IMR-90 (cell line): ENCODE results near the gene ECHS1. TPM values are rescaled to one million over a fixed set of nuclear protein-coding genes. Genes with fewer than 3 reads are reported as not detected.

Source experiments
- ATAC-seq: fragments of 200-7000 bp; cut with Tn5 transposase; 2 replicates; pipeline ENCODE4 v1.9.1; 2020; ENCODE audit warnings: low read depth, mild to moderate bottlenecking, moderate library complexity
- BruUV-seq: library from RNA; stranded (reverse); fragments of 400-500 nt; replicated peaks from 2 replicates; lab custom pipeline; 2021; lab: Mats Ljungman, UMichigan
- CTCF ChIA-PET: fragments of 300-600 bp; formaldehyde crosslinking; extraction: SDS; loops from one replicate; lab custom pipeline; 2021; ENCODE audit warnings: antibody characterized with exemption; lab: Yijun Ruan, JAX
- POLR2A ChIA-PET: fragments of 300-600 bp; sonication (Branson Sonifier 250); formaldehyde crosslinking; loops from one replicate; lab custom pipeline; 2022; ENCODE audit warnings: antibody characterized with exemption; ENCODE audit not compliant: unreplicated experiment; lab: Charles Lee
- DNase-seq: peaks from one replicate; pipeline ENCODE4 v3.0.0; 2013
- H2AFZ ChIP-seq: replicated peaks from 2 replicates; pipeline ENCODE3; 2013; ENCODE audit warnings: low read length, mild to moderate bottlenecking; ENCODE audit not compliant: poor library complexity
- H2AK5ac ChIP-seq: 2 replicates; pipeline ENCODE4 v1.6.1; 2013; ENCODE audit warnings: low read depth, low read length, inconsistent platforms
- H2AK9ac ChIP-seq: replicated peaks from 2 replicates; pipeline ENCODE3; 2013; ENCODE audit warnings: mild to moderate bottlenecking, low read depth, low read length, moderate library complexity; ENCODE audit not compliant: poor library complexity
- H2BK120ac ChIP-seq: 2 replicates; pipeline ENCODE4 v1.6.1; 2013; ENCODE audit warnings: low read depth, low read length, inconsistent platforms
- H2BK15ac ChIP-seq: 3 replicates; pipeline ENCODE4 v1.6.1; 2013; ENCODE audit warnings: low read depth, low read length, inconsistent platforms
- H2BK20ac ChIP-seq: 2 replicates; pipeline ENCODE4 v1.6.1; 2013; ENCODE audit warnings: low read depth, mild to moderate bottlenecking, inconsistent platforms, low read length, moderate library complexity
- H2BK5ac ChIP-seq: 2 replicates; pipeline ENCODE4 v1.6.1; 2013; ENCODE audit warnings: mild to moderate bottlenecking, low read depth, low read length, inconsistent platforms; ENCODE audit not compliant: poor library complexity, severe bottlenecking
- H3K14ac ChIP-seq: replicated peaks from 2 replicates; pipeline ENCODE4 v1.6.1; 2013; ENCODE audit warnings: low read depth, low read length, inconsistent platforms
- H3K18ac ChIP-seq: 2 replicates; pipeline ENCODE4 v1.6.1; 2013; ENCODE audit warnings: low read depth, low read length, control low read depth
- H3K23ac ChIP-seq: 2 replicates; pipeline ENCODE4 v1.6.1; 2013; ENCODE audit warnings: low read depth, low read length, inconsistent platforms
- H3K27ac ChIP-seq: 2 replicates; pipeline ENCODE4 v1.5.1; 2013; ENCODE audit warnings: mild to moderate bottlenecking, control low read depth, low read length; ENCODE audit not compliant: insufficient read depth
- H3K27me3 ChIP-seq: 2 replicates; pipeline ENCODE4 v1.6.1; 2013; ENCODE audit warnings: low read length; ENCODE audit not compliant: control insufficient read depth, insufficient read depth
- H3K36me3 ChIP-seq: 2 replicates; pipeline ENCODE4 v1.6.1; 2013; ENCODE audit warnings: low read length, mixed read lengths; ENCODE audit not compliant: control insufficient read depth, insufficient read depth
- H3K4ac ChIP-seq: 2 replicates; pipeline ENCODE4 v1.6.1; 2013; ENCODE audit warnings: low read depth, low read length, inconsistent platforms
- H3K4me1 ChIP-seq: 2 replicates; pipeline ENCODE4 v1.6.1; 2013; ENCODE audit warnings: low read length, mixed read lengths; ENCODE audit not compliant: control insufficient read depth, insufficient read depth
- H3K4me2 ChIP-seq: 2 replicates; pipeline ENCODE4 v1.6.1; 2013; ENCODE audit warnings: low read depth, mild to moderate bottlenecking, control low read depth, low read length, moderate library complexity
- H3K4me3 ChIP-seq: 2 replicates; pipeline ENCODE4 v1.5.1; 2013; ENCODE audit warnings: low read depth, mild to moderate bottlenecking, control low read depth, low read length, moderate library complexity; ENCODE audit not compliant: insufficient read depth
- H3K56ac ChIP-seq: 2 replicates; pipeline ENCODE4 v1.6.1; 2013; ENCODE audit warnings: low read length, inconsistent platforms; ENCODE audit not compliant: insufficient read depth; ENCODE audit errors: extremely low read depth
- H3K79me1 ChIP-seq, 2 experiments: 2 replicates each; pipeline ENCODE4 v1.6.1; 2013; ENCODE audit warnings: low read length in 2 of 2, inconsistent platforms in 1 of 2, low read depth in 1 of 2
- H3K9ac ChIP-seq: 2 replicates; pipeline ENCODE4 v1.6.1; 2013; ENCODE audit warnings: low read depth, low read length, control low read depth
- H3K9me1 ChIP-seq: 2 replicates; pipeline ENCODE4 v1.6.1; 2013; ENCODE audit warnings: low read length, inconsistent platforms; ENCODE audit not compliant: insufficient read depth
- H3K9me3 ChIP-seq: 2 replicates; pipeline ENCODE4 v1.6.1; 2013; ENCODE audit warnings: low read length; ENCODE audit not compliant: control insufficient read depth, insufficient read depth
- H4K20me1 ChIP-seq: 2 replicates; pipeline ENCODE4 v1.6.1; 2013; ENCODE audit warnings: low read length, inconsistent platforms; ENCODE audit not compliant: insufficient read depth
- H4K5ac ChIP-seq: 2 replicates; pipeline ENCODE4 v1.6.1; 2013; ENCODE audit warnings: mild to moderate bottlenecking, low read depth, low read length, control low read depth
- H4K8ac ChIP-seq, 2 experiments: 2 replicates each; pipeline ENCODE4 v1.6.1; 2013; ENCODE audit warnings: low read depth in 2 of 2, low read length in 2 of 2, control low read depth in 1 of 2, inconsistent platforms in 1 of 2
- H4K91ac ChIP-seq: 2 replicates; pipeline ENCODE4 v1.6.1; 2013; ENCODE audit warnings: low read depth, low read length, inconsistent platforms; ENCODE audit not compliant: insufficient read depth
- BHLHE40 ChIP-seq: fragments of 150-350 bp; IDR thresholded peaks from 2 replicates; pipeline ENCODE4 v1.6.1; 2016; ENCODE audit warnings: mild to moderate bottlenecking, low read depth, low read length
- CEBPB ChIP-seq: IDR thresholded peaks from 2 replicates; pipeline ENCODE4 v1.6.1; 2012; ENCODE audit warnings: low read depth, low read length, improper control_type of control experiment
- CHD1 ChIP-seq: IDR thresholded peaks from 2 replicates; pipeline ENCODE4 v1.6.1; 2012; ENCODE audit warnings: low read depth, low read length, improper control_type of control experiment
- CTCF ChIP-seq: conservative IDR thresholded peaks from 2 replicates; pipeline ENCODE4 v1.5.1; 2012; ENCODE audit warnings: mild to moderate bottlenecking, low read depth, low read length, improper control_type of control experiment
- RCOR1 ChIP-seq: IDR thresholded peaks from 2 replicates; pipeline ENCODE4 v1.6.1; 2012; ENCODE audit warnings: mild to moderate bottlenecking, low read length, improper control_type of control experiment; ENCODE audit not compliant: insufficient replicate concordance
- RFX5 ChIP-seq: IDR thresholded peaks from 2 replicates; pipeline ENCODE4 v1.8.0; 2012; ENCODE audit warnings: low read depth, mild to moderate bottlenecking, low read length, moderate library complexity
- WGBS, 2 experiments: methylation state at CpG; one replicate each; pipeline versions ENCODE4 v1.1.5 to v1.1.7; 2013; ENCODE audit warnings: missing lambda C conversion rate in 2 of 2; ENCODE audit not compliant: insufficient read length in 1 of 2; ENCODE audit errors: extremely low coverage in 2 of 2; 5-methylcytosine and 5-hydroxymethylcytosine counted together
- dilution Hi-C: fragments of 300-500 bp; cut with HindIII; formaldehyde crosslinking; loops from one replicate; pipeline ENCODE4 v1.14.3; 2018; ENCODE audit warnings: low sequenced_read_pairs; ENCODE audit not compliant: unreplicated experiment
- in situ Hi-C: fragments of 300-500 bp; cut with MboI; formaldehyde crosslinking; loops from 3 replicates; pipeline ENCODE4 v1.14.3; 2019; ENCODE audit warnings: low sequenced_read_pairs, inconsistent platforms, mixed read lengths
- intact Hi-C: fragments of 100-400 bp; cut with micrococcal nuclease; formaldehyde crosslinking; loops from 2 replicates; pipeline ENCODE4 v1.10.0; 2022
- polyA plus RNA-seq, 3 experiments: library from polyadenylated mRNA; depleted of rRNA; stranded (reverse); fragments of >200 nt; gene quantifications; 2 replicates each; pipeline ENCODE4 v1.2.3, GENCODE V29; 2012; ENCODE audit warnings: low replicate concordance in 1 of 3
- total RNA-seq: library from RNA; depleted of rRNA; stranded (reverse); fragments of >200 nt; gene quantifications from 2 replicates; pipeline ENCODE4 v1.2.3, GENCODE V29; 2012

The ECHS1 gene
- total and polyA plus RNA-seq, 2 of the 4 experiments (the other 2 are of a cell fraction) = 60.8 to 84.2 TPM

- 86% methylated on average over 10 of the region's 13 CpGs; no CpG with 5 or more reads in 1 of the 2 experiments for WGBS, 2 experiments
- no peak overlapping the region for H3K9ac ChIP-seq
- peaks cover 7% of the 10 kb centered on the region for H3K36me3 ChIP-seq
- ChIA-PET POLR2A (no interaction called here), CTCF (interaction anchor here (0.6 kb wide), 1 partner anchor 22 kb away, joined by 4 read pairs; no protein-coding TSS in a partner anchor)
- no peak overlapping the region for H2AK5ac ChIP-seq
- H3K9me1 ChIP-seq = peaks cover 8% of the 10 kb centered on the region; the same call in 1 of the 2 replicates
- no peak overlapping the region for H2BK20ac ChIP-seq
- no peak overlapping the region for H3K4me2 ChIP-seq
- no peak for TF ChIP-seq RFX5
- TF ChIP-seq RCOR1 = no peak
- TF ChIP-seq CTCF = no peak
- TF ChIP-seq CEBPB = no peak
- no peak for TF ChIP-seq CHD1
- TF ChIP-seq BHLHE40 = no peak
- in situ Hi-C loops = no loop called here
- no peak overlapping the region for H3K18ac ChIP-seq
- H2AFZ ChIP-seq = no peak overlapping the region
- H4K8ac ChIP-seq = no peak overlapping the region
- DNase-seq (no peak), ATAC-seq (no peak)
- H2BK5ac ChIP-seq = no peak overlapping the region
- H2AK9ac ChIP-seq = no peak overlapping the region
- H3K14ac ChIP-seq = no peak overlapping the region
- no peak overlapping the region for H2BK15ac ChIP-seq
- peaks cover 3% of the 10 kb centered on the region; the same call in 1 of the 2 replicates for H3K4me1 ChIP-seq
- no peak overlapping the region for H4K91ac ChIP-seq
- H3K79me1 ChIP-seq = peaks cover 0 to 10% of the 10 kb centered on the region in 2 experiments; a peak in 3 of 4 replicates
- H3K23ac ChIP-seq = no peak overlapping the region
- H3K4me3 ChIP-seq = no peak overlapping the region
- dilution Hi-C loops = no loop called here
- H3K9me3 ChIP-seq = no peaks in the 10 kb centered on the region
- H3K27me3 ChIP-seq = no peaks in the 10 kb centered on the region
- no peak overlapping the region for H2BK120ac ChIP-seq
- H3K4ac ChIP-seq = no peak overlapping the region
- no peaks in the 10 kb centered on the region for H4K20me1 ChIP-seq
- intact Hi-C loops = no loop called here
- no peak overlapping the region for H3K27ac ChIP-seq
- BruUV-seq = no TSS peak
- no peak overlapping the region for H3K56ac ChIP-seq
- H4K5ac ChIP-seq = no peak overlapping the region
Measured at GRCh38 chr10:133384071-133384470, 10.9 kb upstream of the ECHS1 start.
